ENCODE data around the gene MYO7B. TPM values are rescaled to one million over a fixed set of nuclear protein-coding genes. Genes with fewer than 3 reads are reported as not detected.

Gene MYO7B
- total RNA-seq, 1 experiment from 2014 or later = 28.0 TPM

DNA sequence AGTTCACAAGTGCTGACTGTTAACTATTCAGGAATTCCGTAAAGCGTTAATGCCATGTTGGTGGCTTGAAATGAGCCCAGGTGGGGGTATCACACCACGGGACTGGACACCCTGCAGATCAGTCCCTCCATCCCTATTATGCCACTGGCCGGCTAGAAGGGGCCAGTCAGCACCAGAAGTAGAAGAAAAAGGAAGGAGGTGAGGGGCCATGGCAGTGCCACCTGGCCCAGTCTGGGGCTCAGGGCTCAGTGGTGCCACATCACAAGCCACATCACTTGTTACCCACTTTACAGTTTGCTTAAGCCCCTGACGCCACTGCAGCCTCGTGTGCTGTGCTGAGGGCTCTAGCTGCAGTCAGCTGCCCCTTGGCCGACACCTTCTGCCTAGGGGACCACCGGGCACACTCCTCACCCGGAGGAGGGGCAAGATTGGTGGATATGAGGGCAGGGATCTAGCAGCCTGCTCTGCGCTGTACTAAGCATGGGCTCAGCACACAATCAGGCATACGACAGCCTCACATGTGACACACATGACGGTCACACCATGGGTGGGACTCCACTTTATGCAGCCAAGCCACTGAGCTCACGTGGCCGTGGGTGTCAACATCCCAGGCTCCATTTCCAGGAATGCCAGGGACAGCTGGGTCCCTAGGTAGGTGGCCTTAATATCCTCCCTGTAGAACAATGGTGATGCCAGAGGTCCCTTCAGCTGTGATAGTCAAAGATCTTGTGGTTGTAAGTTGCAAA is 136.2 kb downstream of the MYO7B start:
- DNase-seq = no peak
- Histone ChIP-seq H3K9me3 (ENCODE audit: low read length) (0 out of 2 replicates have a peak, but pooled peaks cover 5% of the 10 kb centered on the region), H3K9me2 (replicated peaks; ENCODE audit: low read length) (no peaks in the 10 kb centered on the region), H2AFZ (ENCODE audit: low read length) (no peak overlapping the region), H3K4me1 (ENCODE audit: insufficient read depth, low read length) (peaks cover 5% of the 10 kb centered on the region; the same call in 1 of the 2 replicates), H3K9ac (ENCODE audit: low read length) (no peak overlapping the region), H3K27me3 (ENCODE audit: low read length) (no peaks in the 10 kb centered on the region), H3K4me3 (ENCODE audit: low read length) (no peak overlapping the region), H3K36me3 (ENCODE audit: low read depth, low read length) (no peaks in the 10 kb centered on the region; the same call in 1 of the 2 replicates), H3K27ac (ENCODE audit: low read length) (no peak overlapping the region), H3F3A (ENCODE audit: low read length, unreplicated experiment) (no peaks in the 10 kb centered on the region), H3K4me2 (ENCODE audit: low read length) (no peak overlapping the region), H4K20me1 (ENCODE audit: low read length) (no peaks in the 10 kb centered on the region), H3K79me2 (ENCODE audit: low read length) (no peaks in the 10 kb centered on the region)
- CTCF ChIA-PET = no interaction called here
- POLR2A ChIA-PET (ENCODE audit: unreplicated experiment) = interaction anchor here (0.5 kb wide), 1 partner anchor 81 kb away, joined by 3 read pairs; no protein-coding TSS in a partner anchor
- TF ChIP-seq EZH2phosphoT487 (IDR thresholded peaks at IDR 0.05; ENCODE audit: borderline replicate concordance, low read length) (no peak), EZH2 (IDR thresholded peaks at IDR 0.05; ENCODE audit: low read length, unreplicated experiment) (no peak)
- TF ChIP-seq, protein P1, sequence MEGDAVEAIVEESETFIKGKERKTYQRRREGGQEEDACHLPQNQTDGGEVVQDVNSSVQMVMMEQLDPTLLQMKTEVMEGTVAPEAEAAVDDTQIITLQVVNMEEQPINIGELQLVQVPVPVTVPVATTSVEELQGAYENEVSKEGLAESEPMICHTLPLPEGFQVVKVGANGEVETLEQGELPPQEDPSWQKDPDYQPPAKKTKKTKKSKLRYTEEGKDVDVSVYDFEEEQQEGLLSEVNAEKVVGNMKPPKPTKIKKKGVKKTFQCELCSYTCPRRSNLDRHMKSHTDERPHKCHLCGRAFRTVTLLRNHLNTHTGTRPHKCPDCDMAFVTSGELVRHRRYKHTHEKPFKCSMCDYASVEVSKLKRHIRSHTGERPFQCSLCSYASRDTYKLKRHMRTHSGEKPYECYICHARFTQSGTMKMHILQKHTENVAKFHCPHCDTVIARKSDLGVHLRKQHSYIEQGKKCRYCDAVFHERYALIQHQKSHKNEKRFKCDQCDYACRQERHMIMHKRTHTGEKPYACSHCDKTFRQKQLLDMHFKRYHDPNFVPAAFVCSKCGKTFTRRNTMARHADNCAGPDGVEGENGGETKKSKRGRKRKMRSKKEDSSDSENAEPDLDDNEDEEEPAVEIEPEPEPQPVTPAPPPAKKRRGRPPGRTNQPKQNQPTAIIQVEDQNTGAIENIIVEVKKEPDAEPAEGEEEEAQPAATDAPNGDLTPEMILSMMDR (conservative IDR thresholded peaks at IDR 0.05; ENCODE audit: low read depth, low read length) = no peak
- intact Hi-C loops (cut with micrococcal nuclease) = no loop called here
- ATAC-seq = no peak
- no TSS peak for BruUV-seq (replicated peaks)

GRCh38 chr2:127672341-127673224 is 137.1 kb downstream of the MYO7B start:
- CTCF ChIA-PET = no interaction called here
- Histone ChIP-seq H3K9me2 (replicated peaks; ENCODE audit: low read length) (no peaks in the 10 kb centered on the region), H3K36me3 (ENCODE audit: low read depth, low read length) (no peaks in the 10 kb centered on the region; the same call in 1 of the 2 replicates), H3K4me2 (ENCODE audit: low read length) (no peak overlapping the region), H4K20me1 (ENCODE audit: low read length) (no peaks in the 10 kb centered on the region), H3K27ac (ENCODE audit: low read length) (no peak overlapping the region), H2AFZ (ENCODE audit: low read length) (no peak overlapping the region), H3K9me3 (ENCODE audit: low read length) (0 out of 2 replicates have a peak, but pooled peaks cover 2% of the 10 kb centered on the region), H3K27me3 (ENCODE audit: low read length) (no peaks in the 10 kb centered on the region), H3K4me1 (ENCODE audit: insufficient read depth, low read length) (peaks cover 5% of the 10 kb centered on the region; the same call in 1 of the 2 replicates), H3K79me2 (ENCODE audit: low read length) (no peaks in the 10 kb centered on the region), H3K9ac (ENCODE audit: low read length) (no peak overlapping the region), H3F3A (ENCODE audit: low read length, unreplicated experiment) (no peaks in the 10 kb centered on the region), H3K4me3 (ENCODE audit: low read length) (no peak overlapping the region)
- no peak for TF ChIP-seq EZH2 (IDR thresholded peaks at IDR 0.05; ENCODE audit: low read length, unreplicated experiment)
- TF ChIP-seq, protein P1 (conservative IDR thresholded peaks at IDR 0.05; ENCODE audit: low read depth, low read length) = no peak
- no peak for TF ChIP-seq EZH2phosphoT487 (IDR thresholded peaks at IDR 0.05; ENCODE audit: borderline replicate concordance, low read length)
- ATAC-seq = no peak
- no peak for DNase-seq
- intact Hi-C loops (cut with micrococcal nuclease) = no loop called here
- no TSS peak for BruUV-seq (replicated peaks)
- POLR2A ChIA-PET (ENCODE audit: unreplicated experiment) = interaction anchor here (0.5 kb wide), 1 partner anchor 82 kb away, joined by 3 read pairs; no protein-coding TSS in a partner anchor
